Activated naive CD8-positive, alpha-beta T cell (primary cell): ENCODE data around the gene MRPS35.

Experiments used
- H3K27ac Mint-ChIP-seq: one replicate; pipeline ENCODE4 v1.8.0; 2021; ENCODE audit warnings: mixed read lengths
- H3K27me3 Mint-ChIP-seq: one replicate; pipeline ENCODE4 v1.8.0; 2021; ENCODE audit warnings: mixed read lengths
- H3K36me3 Mint-ChIP-seq: one replicate; pipeline ENCODE4 v1.8.0; 2021; ENCODE audit warnings: mixed read lengths
- H3K4me1 Mint-ChIP-seq: one replicate; pipeline ENCODE4 v1.8.0; 2021; ENCODE audit warnings: low read depth, mixed read lengths
- H3K4me3 Mint-ChIP-seq: one replicate; pipeline ENCODE4 v1.8.0; 2021; ENCODE audit warnings: mild to moderate bottlenecking, mixed read lengths
- H3K9me3 Mint-ChIP-seq: one replicate; pipeline ENCODE4 v1.8.0; 2021; ENCODE audit warnings: low read depth, mixed read lengths

MRPS35 gene

GRCh38 chr12:27778206-27778605 is 67.6 kb downstream of the MRPS35 start:
- Mint-ChIP-seq H3K9me3 (no peaks in the 10 kb centered on the region), H3K27me3 (peaks cover 1% of the 10 kb centered on the region), H3K36me3 (peaks cover 10% of the 10 kb centered on the region), H3K4me1 (peaks cover 27% of the 10 kb centered on the region), H3K27ac (no peak overlapping the region), H3K4me3 (peak overlapping the region; percentile 66)

GRCh38 chr12:27779416-27779919 is 68.8 kb downstream of the MRPS35 start:
- Mint-ChIP-seq H3K27ac (peak overlapping the region; percentile 91), H3K4me1 (peaks cover 30% of the 10 kb centered on the region), H3K27me3 (peaks cover 1% of the 10 kb centered on the region), H3K4me3 (peak overlapping the region; percentile 91), H3K36me3 (peaks cover 12% of the 10 kb centered on the region), H3K9me3 (no peaks in the 10 kb centered on the region)

- peak within 1 kb of the TSS; percentile 91 for H3K4me3 Mint-ChIP-seq
- H3K27me3 Mint-ChIP-seq = peaks cover under 1% of the 10 kb centered on the region
- peaks cover 35% of the 10 kb centered on the region for H3K4me1 Mint-ChIP-seq
- H3K27ac Mint-ChIP-seq = peak within 1 kb of the TSS; percentile 91
- H3K36me3 Mint-ChIP-seq = peaks cover 16% of the 10 kb centered on the region
- H3K9me3 Mint-ChIP-seq = no peaks in the 10 kb centered on the region
Observed at GRCh38 chr12:27779920-27780611, 69.4 kb downstream of the MRPS35 start, which contains the start of the genes KLHL42 and MANSC4. KLHL42 (plus strand) TSS chr12:27780233; CDS start chr12:27780331, 98 bp downstream. MANSC4 (minus strand) TSS chr12:27780236; CDS start chr12:27771276, 8,960 bp downstream.

- peak overlapping the region; percentile 64 for H3K27ac Mint-ChIP-seq
- H3K4me3 Mint-ChIP-seq = peak overlapping the region; percentile 86
- H3K27me3 Mint-ChIP-seq = no peaks in the 10 kb centered on the region
- H3K36me3 Mint-ChIP-seq = peaks cover 16% of the 10 kb centered on the region
- peaks cover 39% of the 10 kb centered on the region for H3K4me1 Mint-ChIP-seq
- no peaks in the 10 kb centered on the region for H3K9me3 Mint-ChIP-seq
Observed at GRCh38 chr12:27780612-27781408, 70.2 kb downstream of the MRPS35 start.

GRCh38 chr12:27781680-27782079 is 71.0 kb downstream of the MRPS35 start:
- H3K9me3 Mint-ChIP-seq = no peaks in the 10 kb centered on the region
- H3K27ac Mint-ChIP-seq = peak overlapping the region; percentile 64
- peak overlapping the region; percentile 86 for H3K4me3 Mint-ChIP-seq
- peaks cover 45% of the 10 kb centered on the region for H3K4me1 Mint-ChIP-seq
- peaks cover 16% of the 10 kb centered on the region for H3K36me3 Mint-ChIP-seq
- H3K27me3 Mint-ChIP-seq = no peaks in the 10 kb centered on the region

- Mint-ChIP-seq H3K9me3 (no peaks in the 10 kb centered on the region), H3K27ac (no peak overlapping the region), H3K27me3 (no peaks in the 10 kb centered on the region), H3K4me3 (peak overlapping the region; percentile 86), H3K36me3 (peaks cover 16% of the 10 kb centered on the region), H3K4me1 (peaks cover 47% of the 10 kb centered on the region)
Observed at GRCh38 chr12:27782481-27782880, 71.8 kb downstream of the MRPS35 start.

GRCh38 chr12:27785882-27786570 is 75.4 kb downstream of the MRPS35 start:
- H3K36me3 Mint-ChIP-seq = peaks cover 16% of the 10 kb centered on the region

GRCh38 chr12:27787559-27787958 is 76.9 kb downstream of the MRPS35 start:
- no peaks in the 10 kb centered on the region for H3K27me3 Mint-ChIP-seq
- H3K36me3 Mint-ChIP-seq = peaks cover 12% of the 10 kb centered on the region
- peak overlapping the region; percentile 7 for H3K27ac Mint-ChIP-seq
- peaks cover 41% of the 10 kb centered on the region for H3K4me1 Mint-ChIP-seq
- H3K4me3 Mint-ChIP-seq = no peak overlapping the region
- no peaks in the 10 kb centered on the region for H3K9me3 Mint-ChIP-seq

More at GRCh38 chr12:27785882-27786570, 75.4 kb downstream of the MRPS35 start:
- Mint-ChIP-seq H3K9me3 (no peaks in the 10 kb centered on the region), H3K27ac (no peak overlapping the region), H3K4me3 (no peak overlapping the region), H3K4me1 (peaks cover 57% of the 10 kb centered on the region), H3K27me3 (no peaks in the 10 kb centered on the region)

GRCh38 chr12:27790179-27790578 is 79.5 kb downstream of the MRPS35 start:
- Mint-ChIP-seq H3K27ac (no peak overlapping the region), H3K36me3 (peaks cover 7% of the 10 kb centered on the region), H3K4me3 (no peak overlapping the region), H3K4me1 (peaks cover 32% of the 10 kb centered on the region), H3K27me3 (no peaks in the 10 kb centered on the region), H3K9me3 (no peaks in the 10 kb centered on the region)

- Mint-ChIP-seq H3K36me3 (peaks cover 23% of the 10 kb centered on the region), H3K27ac (peak overlapping the region; percentile 42), H3K9me3 (no peaks in the 10 kb centered on the region), H3K4me1 (peaks cover 9% of the 10 kb centered on the region), H3K4me3 (no peak overlapping the region), H3K27me3 (no peaks in the 10 kb centered on the region)
Observed at GRCh38 chr12:27794818-27795584, 84.4 kb downstream of the MRPS35 start.

- peaks cover 23% of the 10 kb centered on the region for H3K36me3 Mint-ChIP-seq
- H3K27me3 Mint-ChIP-seq = no peaks in the 10 kb centered on the region
- no peaks in the 10 kb centered on the region for H3K9me3 Mint-ChIP-seq
- no peak overlapping the region for H3K27ac Mint-ChIP-seq
- H3K4me1 Mint-ChIP-seq = peaks cover 18% of the 10 kb centered on the region
- H3K4me3 Mint-ChIP-seq = no peak overlapping the region
Observed at GRCh38 chr12:27796128-27796527, 85.5 kb downstream of the MRPS35 start.

GRCh38 chr12:27797301-27798025 is 86.8 kb downstream of the MRPS35 start:
- Mint-ChIP-seq H3K4me1 (peaks cover 30% of the 10 kb centered on the region), H3K36me3 (peaks cover 19% of the 10 kb centered on the region), H3K27me3 (no peaks in the 10 kb centered on the region), H3K27ac (no peak overlapping the region), H3K4me3 (no peak overlapping the region), H3K9me3 (no peaks in the 10 kb centered on the region)

GRCh38 chr12:27800819-27801218 is 90.2 kb downstream of the MRPS35 start:
- Mint-ChIP-seq H3K27me3 (no peaks in the 10 kb centered on the region), H3K36me3 (peaks cover 16% of the 10 kb centered on the region), H3K4me1 (peaks cover 42% of the 10 kb centered on the region), H3K9me3 (no peaks in the 10 kb centered on the region), H3K27ac (peak overlapping the region; percentile 68), H3K4me3 (peak overlapping the region; percentile 33)
